Caco-2 (cell line): ENCODE data around the gene CFAP77. TPM values are rescaled to one million over a fixed set of nuclear protein-coding genes. Genes with fewer than 3 reads are reported as not detected.

Source experiments
- BruUV-seq: library from RNA; stranded (reverse); fragments of 400-500 nt; replicated peaks from 2 replicates; lab custom pipeline; 2021; lab: Mats Ljungman, UMichigan
- CTCF ChIA-PET: fragments of 300-600 bp; sonication (Branson Sonifier 250); formaldehyde crosslinking; loops from one replicate; lab custom pipeline; 2022; ENCODE audit warnings: antibody characterized with exemption; lab: Charles Lee
- POLR2A ChIA-PET: fragments of 300-600 bp; sonication (Branson Sonifier 250); formaldehyde crosslinking; loops from one replicate; lab custom pipeline; 2022; ENCODE audit warnings: antibody characterized with exemption; lab: Charles Lee
- DNase-seq, 2 experiments: peaks; one replicate each; pipeline versions ENCODE4 v3.0.0 to v3.0.0-alpha.2; 2020 to 2022
- H3K27me3 ChIP-seq: replicated peaks from 2 replicates; pipeline ENCODE4 v1.6.0; 2011; ENCODE audit warnings: low read length; ENCODE audit not compliant: control insufficient read depth, insufficient read depth
- H3K36me3 ChIP-seq: 2 replicates; pipeline ENCODE4 v1.5.1; 2011; ENCODE audit warnings: low read length; ENCODE audit not compliant: control insufficient read depth, insufficient read depth
- H3K4me1 ChIP-seq: fragments of 250-450 bp; sonication (Bioruptor Pico); 2 replicates; pipeline ENCODE4 v1.5.1; 2020; ENCODE audit warnings: mild to moderate bottlenecking
- H3K4me3 ChIP-seq: 2 replicates; pipeline ENCODE4 v1.5.1; 2011; ENCODE audit warnings: low read depth, mild to moderate bottlenecking, control low read depth, low read length
- H3K9me3 ChIP-seq: fragments of 250-450 bp; sonication (Bioruptor Pico); 2 replicates; pipeline ENCODE4 v1.5.1; 2020; ENCODE audit warnings: mild to moderate bottlenecking, moderate library complexity
- H3K27ac Mint-ChIP-seq: one replicate; pipeline ENCODE4 v1.8.0; 2022; ENCODE audit warnings: mixed read lengths; ENCODE audit not compliant: unreplicated experiment
- H3K27me3 Mint-ChIP-seq: one replicate; pipeline ENCODE4 v1.8.0; 2022; ENCODE audit warnings: mixed read lengths; ENCODE audit not compliant: insufficient read depth, unreplicated experiment
- H3K36me3 Mint-ChIP-seq: one replicate; pipeline ENCODE4 v1.8.0; 2022; ENCODE audit warnings: mild to moderate bottlenecking, mixed read lengths; ENCODE audit not compliant: insufficient read depth, unreplicated experiment
- H3K4me1 Mint-ChIP-seq: one replicate; pipeline ENCODE4 v1.8.0; 2022; ENCODE audit warnings: low read depth, mixed read lengths; ENCODE audit not compliant: unreplicated experiment
- H3K4me3 Mint-ChIP-seq: one replicate; pipeline ENCODE4 v1.8.0; 2022; ENCODE audit warnings: mild to moderate bottlenecking, moderate library complexity, mixed read lengths; ENCODE audit not compliant: unreplicated experiment
- H3K9me3 Mint-ChIP-seq: one replicate; pipeline ENCODE4 v1.8.0; 2022; ENCODE audit warnings: mixed read lengths; ENCODE audit not compliant: unreplicated experiment
- intact Hi-C: fragments of 100-400 bp; cut with micrococcal nuclease; formaldehyde crosslinking; loops from one replicate; pipeline ENCODE4 v1.10.0; 2022; ENCODE audit not compliant: unreplicated experiment
- total RNA-seq: library from RNA; stranded (reverse); gene quantifications from 2 replicates; pipeline ENCODE4 v1.2.3, GENCODE V29; 2022
- TF ChIP-seq, protein P1 (sequence below), 2 experiments: fragments of 200-600 bp in 1 of 2; IDR thresholded peaks; 1 replicate in 1 of 2; 2 replicates in 1 of 2; pipeline versions ENCODE4 v1.5.1 to v1.8.0; 2011 to 2022; ENCODE audit warnings: antibody characterized with exemption in 1 of 2, control low read depth in 1 of 2, inconsistent platforms in 1 of 2, low read depth in 1 of 2, low read length in 1 of 2, mild to moderate bottlenecking in 1 of 2, moderate library complexity in 1 of 2; ENCODE audit not compliant: insufficient read depth in 1 of 2, severe bottlenecking in 1 of 2, unreplicated experiment in 1 of 2

The CFAP77 gene
- total RNA-seq, 1 experiment from 2014 or later, result not detected

- TF ChIP-seq, protein P1, sequence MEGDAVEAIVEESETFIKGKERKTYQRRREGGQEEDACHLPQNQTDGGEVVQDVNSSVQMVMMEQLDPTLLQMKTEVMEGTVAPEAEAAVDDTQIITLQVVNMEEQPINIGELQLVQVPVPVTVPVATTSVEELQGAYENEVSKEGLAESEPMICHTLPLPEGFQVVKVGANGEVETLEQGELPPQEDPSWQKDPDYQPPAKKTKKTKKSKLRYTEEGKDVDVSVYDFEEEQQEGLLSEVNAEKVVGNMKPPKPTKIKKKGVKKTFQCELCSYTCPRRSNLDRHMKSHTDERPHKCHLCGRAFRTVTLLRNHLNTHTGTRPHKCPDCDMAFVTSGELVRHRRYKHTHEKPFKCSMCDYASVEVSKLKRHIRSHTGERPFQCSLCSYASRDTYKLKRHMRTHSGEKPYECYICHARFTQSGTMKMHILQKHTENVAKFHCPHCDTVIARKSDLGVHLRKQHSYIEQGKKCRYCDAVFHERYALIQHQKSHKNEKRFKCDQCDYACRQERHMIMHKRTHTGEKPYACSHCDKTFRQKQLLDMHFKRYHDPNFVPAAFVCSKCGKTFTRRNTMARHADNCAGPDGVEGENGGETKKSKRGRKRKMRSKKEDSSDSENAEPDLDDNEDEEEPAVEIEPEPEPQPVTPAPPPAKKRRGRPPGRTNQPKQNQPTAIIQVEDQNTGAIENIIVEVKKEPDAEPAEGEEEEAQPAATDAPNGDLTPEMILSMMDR (IDR thresholded peaks at IDR 0.05; ENCODE audit: insufficient read depth in 1 of 2, low read depth in 1 of 2, low read length in 1 of 2, severe bottlenecking in 1 of 2, unreplicated experiment in 1 of 2), result no peak
- Mint-ChIP-seq H3K4me1 (no peaks in the 10 kb centered on the region), H3K36me3 (peaks cover 29% of the 10 kb centered on the region), H3K27me3 (no peaks in the 10 kb centered on the region), H3K27ac (no peak overlapping the region), H3K4me3 (no peak overlapping the region), H3K9me3 (no peaks in the 10 kb centered on the region)
- intact Hi-C loops, result no loop called here
- no TSS peak for BruUV-seq
- CTCF ChIA-PET, result no interaction called here
- H3K4me1 ChIP-seq, result no peaks in the 10 kb centered on the region
- DNase-seq, result no peak
- no peaks in the 10 kb centered on the region for H3K36me3 ChIP-seq
- no peaks in the 10 kb centered on the region for H3K9me3 ChIP-seq
- H3K4me3 ChIP-seq, result no peak overlapping the region
- POLR2A ChIA-PET, result no interaction called here
- no peaks in the 10 kb centered on the region for H3K27me3 ChIP-seq
These were observed 178.6 kb downstream of the CFAP77 start for GRCh38 chr9:132588501-132589147.

GRCh38 chr9:132589148-132590036 is 179.4 kb downstream of the CFAP77 start:
- Histone ChIP-seq H3K27me3 (no peaks in the 10 kb centered on the region), H3K4me1 (no peaks in the 10 kb centered on the region), H3K36me3 (no peaks in the 10 kb centered on the region), H3K4me3 (no peak overlapping the region), H3K9me3 (no peaks in the 10 kb centered on the region)
- CTCF ChIA-PET, result no interaction called here
- Mint-ChIP-seq H3K9me3 (no peaks in the 10 kb centered on the region), H3K27me3 (no peaks in the 10 kb centered on the region), H3K27ac (no peak overlapping the region), H3K4me3 (peak overlapping the region; percentile 50), H3K36me3 (peaks cover 32% of the 10 kb centered on the region), H3K4me1 (no peaks in the 10 kb centered on the region)
- intact Hi-C loops, result no loop called here
- DNase-seq, result peak in 1 of 2 experiments; percentile 33
- TF ChIP-seq, protein P1 (IDR thresholded peaks at IDR 0.05; ENCODE audit: insufficient read depth in 1 of 2, low read depth in 1 of 2, low read length in 1 of 2, severe bottlenecking in 1 of 2, unreplicated experiment in 1 of 2), result peak in 1 of 2 experiments; percentile 28
- no TSS peak for BruUV-seq
- POLR2A ChIA-PET, result no interaction called here

GRCh38 chr9:132590037-132590317 is 180.0 kb downstream of the CFAP77 start:
- H3K27me3 ChIP-seq, result no peaks in the 10 kb centered on the region
- peaks cover 34% of the 10 kb centered on the region for H3K36me3 Mint-ChIP-seq
- ChIA-PET POLR2A (no interaction called here), CTCF (no interaction called here)
- peak overlapping the region; percentile 50 for H3K4me3 Mint-ChIP-seq
- intact Hi-C loops, result no loop called here
- BruUV-seq, result no TSS peak
- no peak overlapping the region for H3K27ac Mint-ChIP-seq
- H3K36me3 ChIP-seq, result no peaks in the 10 kb centered on the region
- no peaks in the 10 kb centered on the region for H3K4me1 Mint-ChIP-seq
- TF ChIP-seq, protein P1 (IDR thresholded peaks at IDR 0.05; ENCODE audit: insufficient read depth in 1 of 2, low read depth in 1 of 2, low read length in 1 of 2, severe bottlenecking in 1 of 2, unreplicated experiment in 1 of 2), result no peak
- no peak overlapping the region for H3K4me3 ChIP-seq
- DNase-seq, result no peak
- no peaks in the 10 kb centered on the region for H3K9me3 Mint-ChIP-seq
- no peaks in the 10 kb centered on the region for H3K27me3 Mint-ChIP-seq
- no peaks in the 10 kb centered on the region for H3K4me1 ChIP-seq
- no peaks in the 10 kb centered on the region for H3K9me3 ChIP-seq
